Skeletal muscle satellite cell (primary cell): ENCODE measurements around the gene CDCA7. TPM values are rescaled to one million over a fixed set of nuclear protein-coding genes. Genes with fewer than 3 reads are reported as not detected.
A peak's percentile ranks its signal among the peaks of the same experiment; 100 is the strongest.
"Not testable (repeated sequence)": the region's sequence is repeated elsewhere in the genome, so short reads cannot be mapped to it uniquely, and the experiment has no call there.

Experiments used
- H3K27me3 ChIP-seq: 2 replicates; pipeline ENCODE4 v1.7.0; 2013; ENCODE audit warnings: low read length; ENCODE audit not compliant: control insufficient read depth, insufficient read depth
- H3K36me3 ChIP-seq: 2 replicates; pipeline ENCODE4 v1.7.0; 2013; ENCODE audit warnings: mild to moderate bottlenecking, control low read depth, low read length; ENCODE audit not compliant: insufficient read depth
- H3K4me1 ChIP-seq: 2 replicates; pipeline ENCODE4 v1.7.0; 2013; ENCODE audit warnings: low read length; ENCODE audit not compliant: control insufficient read depth, insufficient read depth
- H3K4me2 ChIP-seq: 2 replicates; pipeline ENCODE4 v1.7.0; 2013; ENCODE audit warnings: mild to moderate bottlenecking, low read length
- H3K4me3 ChIP-seq: 2 replicates; pipeline ENCODE4 v1.7.0; 2013; ENCODE audit warnings: low read length
- H3K9ac ChIP-seq: 2 replicates; pipeline ENCODE4 v1.7.0; 2013; ENCODE audit warnings: mild to moderate bottlenecking, low read depth, low read length, moderate library complexity
- H3K9me3 ChIP-seq: replicated peaks from 2 replicates; pipeline ENCODE4 v1.7.0; 2013; ENCODE audit warnings: mild to moderate bottlenecking, control low read depth, low read length
- total RNA-seq: library from RNA; depleted of rRNA; stranded (reverse); fragments of >200 nt; gene quantifications from 2 replicates; pipeline ENCODE4 v1.2.3, GENCODE V29; 2012; rRNA removed

CDCA7 gene
- total RNA-seq, result 13.9 and 14.0 TPM in 2 replicates

DNA sequence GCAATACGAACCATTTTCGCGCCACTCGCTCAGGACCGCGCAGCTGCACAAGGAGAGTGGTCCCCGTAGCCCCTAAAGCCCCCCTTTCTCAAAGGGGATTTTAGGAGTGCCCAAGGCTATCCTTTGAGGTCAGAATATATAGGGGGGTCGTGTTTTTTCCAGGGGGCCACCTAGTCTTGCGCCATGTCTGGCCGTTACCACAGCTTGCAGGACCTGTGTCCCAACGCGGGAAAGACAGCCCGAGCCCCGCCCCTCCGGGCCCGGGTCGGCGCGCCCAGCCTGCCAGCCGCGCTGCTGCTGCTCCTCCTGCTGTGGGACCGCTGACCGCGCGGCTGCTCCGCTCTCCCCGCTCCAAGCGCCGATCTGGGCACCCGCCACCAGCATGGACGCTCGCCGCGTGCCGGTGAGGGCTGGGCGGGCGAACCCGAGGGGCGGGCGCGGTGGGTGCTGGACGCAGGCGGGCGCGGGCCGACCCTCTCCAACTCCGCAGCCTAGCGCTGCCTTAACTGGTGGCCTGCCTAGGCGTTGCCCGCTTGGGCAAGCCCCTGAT lies at the start of gene CDCA7:
Gene CDCA7, plus strand, starts transcription at position 291 of the 550 bp plus-strand sequence. Its CDS starts 92 bp downstream, at position 383.
- peak within 1 kb of the TSS; percentile 87 for H3K4me2 ChIP-seq
- H3K4me1 ChIP-seq, result peaks cover 7% of the 10 kb centered on the region
- peak within 1 kb of the TSS; percentile 67 for H3K9ac ChIP-seq
- H3K36me3 ChIP-seq, result no peaks in the 10 kb centered on the region
- H3K4me3 ChIP-seq, result peak within 1 kb of the TSS; percentile 97
- no peaks in the 10 kb centered on the region for H3K9me3 ChIP-seq
- H3K27me3 ChIP-seq, result peaks cover 33% of the 10 kb centered on the region

DNA sequence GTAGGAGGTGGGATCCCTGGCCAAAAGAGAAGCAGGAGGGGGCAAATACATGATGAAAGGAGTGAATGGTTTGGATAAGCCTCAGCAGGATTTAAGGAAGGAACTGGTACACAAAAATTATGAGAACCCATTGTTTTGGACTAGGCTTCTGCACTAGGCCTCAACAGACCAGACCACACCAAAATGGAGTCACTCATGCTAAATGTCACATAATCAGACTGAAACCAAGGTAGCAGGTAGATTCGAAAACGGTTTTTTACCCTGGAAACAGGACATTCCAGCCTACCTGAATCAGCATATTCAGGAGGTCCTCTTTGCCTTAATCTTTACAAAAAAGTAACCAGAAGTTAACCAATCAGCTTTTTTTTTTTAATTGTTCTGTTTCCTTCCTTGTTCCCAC lies 49.4 kb upstream of the CDCA7 start:
- Histone ChIP-seq H3K4me2 (no peak overlapping the region), H3K27me3 (peaks cover 7% of the 10 kb centered on the region), H3K4me3 (no peak overlapping the region), H3K9me3 (no peaks in the 10 kb centered on the region), H3K4me1 (no peaks in the 10 kb centered on the region), H3K36me3 (no peaks in the 10 kb centered on the region), H3K9ac (no peak overlapping the region)

DNA sequence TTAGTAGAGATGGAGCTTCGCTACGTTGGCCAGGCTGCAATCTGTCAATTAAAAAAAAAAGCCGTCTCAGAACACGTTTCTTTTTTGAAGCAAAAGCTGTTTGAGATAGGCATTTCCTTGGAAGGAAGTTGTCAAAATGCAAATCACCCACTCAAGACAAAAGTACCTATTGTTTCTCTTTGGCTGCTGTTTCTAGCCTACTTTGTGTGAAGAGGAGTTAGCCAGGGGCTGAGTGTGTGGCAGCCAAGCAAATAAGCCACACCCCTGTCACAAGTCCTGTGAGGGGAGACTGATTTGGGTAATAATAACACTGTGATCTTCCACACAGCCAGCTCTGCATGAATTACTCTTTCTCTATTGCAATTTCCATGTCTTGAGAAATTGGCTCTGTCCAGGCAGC lies 47.4 kb upstream of the CDCA7 start:
- Histone ChIP-seq H3K9ac (no peak overlapping the region), H3K27me3 (peaks cover 7% of the 10 kb centered on the region), H3K4me2 (no peak overlapping the region), H3K36me3 (no peaks in the 10 kb centered on the region), H3K9me3 (no peaks in the 10 kb centered on the region), H3K4me1 (no peaks in the 10 kb centered on the region), H3K4me3 (no peak overlapping the region)

DNA sequence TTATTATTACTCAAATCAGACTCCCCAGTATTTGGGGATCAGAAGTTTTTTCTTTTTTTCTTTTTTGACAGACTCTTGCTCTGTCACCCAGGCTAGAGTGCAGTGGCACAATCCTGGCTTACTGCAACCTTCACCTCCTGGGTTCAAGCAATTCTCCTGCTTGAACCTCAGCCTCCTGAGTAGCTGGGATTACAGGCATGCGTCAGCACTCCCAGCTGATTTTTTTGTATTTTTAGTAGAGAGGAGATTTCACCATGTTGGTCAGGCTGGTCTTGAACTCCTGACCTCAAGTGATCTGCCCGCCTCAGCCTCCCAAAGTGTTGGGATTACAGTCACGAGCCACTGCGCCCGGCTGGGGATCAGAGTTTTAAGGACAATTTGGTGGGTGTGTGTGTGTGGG lies 45.3 kb upstream of the CDCA7 start:
- not testable (repeated sequence) for H3K36me3 ChIP-seq, H3K4me2 ChIP-seq, H3K9ac ChIP-seq, H3K4me3 ChIP-seq, H3K9me3 ChIP-seq, H3K4me1 ChIP-seq, H3K27me3 ChIP-seq

DNA sequence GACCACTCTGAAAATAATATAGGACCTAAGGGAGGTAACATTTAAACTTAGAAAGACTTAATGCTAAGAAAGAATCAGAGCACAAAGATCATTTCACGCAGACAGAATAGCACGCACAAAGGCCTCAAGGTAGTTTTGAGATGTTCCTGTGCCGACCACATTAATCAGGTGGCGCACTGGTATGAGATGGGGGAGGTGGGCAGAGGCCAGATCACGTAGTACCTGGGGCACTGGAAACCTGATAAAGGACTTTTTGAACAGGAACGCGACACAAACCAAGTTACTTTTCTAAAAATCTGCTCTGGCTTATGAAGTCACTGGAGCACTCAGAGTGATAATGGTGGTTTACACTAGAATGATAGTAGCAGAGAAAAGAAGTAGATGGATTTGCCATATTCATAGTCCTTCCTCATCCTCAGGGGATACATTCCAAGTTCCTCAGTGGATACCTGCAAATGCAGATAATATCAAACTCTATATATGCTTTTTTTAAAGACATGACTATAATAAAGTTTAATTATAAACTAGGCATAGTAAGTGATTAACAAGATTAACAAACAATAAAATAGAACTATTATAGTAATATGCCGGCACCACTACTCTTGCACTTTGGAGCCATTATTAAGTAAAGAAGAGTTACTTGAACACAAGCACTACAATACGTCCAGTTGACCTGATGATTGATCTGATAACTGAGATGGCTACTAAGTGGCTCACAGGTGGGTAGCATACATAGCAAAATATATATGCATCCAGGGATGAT lies 42.6 kb upstream of the CDCA7 start:
- Histone ChIP-seq H3K4me2 (no peak overlapping the region), H3K4me1 (no peaks in the 10 kb centered on the region), H3K4me3 (no peak overlapping the region), H3K36me3 (no peaks in the 10 kb centered on the region), H3K9me3 (no peaks in the 10 kb centered on the region), H3K9ac (no peak overlapping the region), H3K27me3 (peaks cover 7% of the 10 kb centered on the region)

DNA sequence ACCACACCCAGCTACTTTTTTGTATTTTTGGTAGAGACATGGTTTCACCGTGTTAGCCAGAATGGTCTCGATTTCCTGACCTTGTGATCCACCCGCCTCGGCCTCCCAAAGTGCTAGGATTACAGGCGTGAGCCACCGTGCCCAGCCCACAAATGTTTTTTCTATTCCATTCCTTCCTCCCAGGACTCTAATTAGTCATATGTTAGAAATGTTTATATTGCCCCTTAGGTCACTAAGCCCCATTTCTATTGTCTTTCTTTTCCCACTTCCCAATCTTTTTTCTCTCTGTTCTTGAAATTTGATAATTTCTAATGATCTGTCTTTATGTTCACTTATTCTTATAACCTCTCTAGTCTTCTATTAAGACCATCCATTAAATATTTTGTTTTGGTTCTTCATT lies 31.3 kb upstream of the CDCA7 start:
- Histone ChIP-seq H3K9ac (no peak overlapping the region), H3K4me3 (no peak overlapping the region), H3K9me3 (no peaks in the 10 kb centered on the region), H3K4me1 (no peaks in the 10 kb centered on the region), H3K36me3 (no peaks in the 10 kb centered on the region), H3K4me2 (no peak overlapping the region), H3K27me3 (peaks cover 8% of the 10 kb centered on the region)

DNA sequence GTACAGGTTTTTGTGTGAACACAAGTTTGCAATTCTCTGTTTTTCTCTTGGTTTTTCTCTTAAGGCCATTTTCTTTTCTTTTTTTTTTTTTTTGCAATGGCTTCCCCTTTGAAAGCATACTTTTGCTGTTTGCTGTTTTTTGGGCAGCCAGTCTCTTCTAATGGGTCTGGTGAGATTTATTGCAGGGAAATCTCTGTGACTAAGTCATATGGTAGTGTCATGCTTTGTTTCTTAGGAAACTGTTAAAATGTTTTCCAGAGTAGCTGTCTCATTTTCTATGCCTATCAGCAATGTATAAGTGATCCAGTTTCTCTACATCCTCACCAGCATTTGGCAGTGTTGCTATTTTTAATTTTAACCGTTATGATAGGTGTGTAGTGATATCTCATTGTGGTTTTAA lies 27.9 kb upstream of the CDCA7 start:
- H3K9me3 ChIP-seq, result peaks cover 3% of the 10 kb centered on the region
- H3K36me3 ChIP-seq, result no peaks in the 10 kb centered on the region

DNA sequence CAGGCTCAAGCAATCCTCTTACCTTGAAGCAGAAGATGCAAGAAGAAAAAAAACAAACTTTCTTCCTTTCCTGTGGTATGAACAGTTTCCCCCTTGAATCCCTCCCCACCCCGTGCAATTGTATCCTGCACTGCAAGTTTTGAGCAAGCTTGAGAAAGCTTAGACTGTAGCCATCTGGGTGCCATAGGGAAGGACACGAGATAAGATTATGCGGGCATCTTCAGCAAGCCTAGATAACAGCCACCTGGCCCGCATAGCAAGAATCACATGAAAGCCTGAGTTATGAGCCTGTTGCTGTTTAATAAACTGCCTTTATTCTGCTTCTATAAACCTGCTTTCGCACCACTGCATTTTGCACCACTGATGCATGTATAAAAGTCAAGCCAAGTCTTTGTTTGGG lies 27.3 kb upstream of the CDCA7 start:
- Histone ChIP-seq H3K9me3 (peaks cover 3% of the 10 kb centered on the region), H3K9ac (no peak overlapping the region), H3K4me2 (no peak overlapping the region)

More for the DNA sequence above, 27.9 kb upstream of the CDCA7 start:
- H3K4me3 ChIP-seq, result no peak overlapping the region
- no peaks in the 10 kb centered on the region for H3K4me1 ChIP-seq
- H3K27me3 ChIP-seq, result peaks cover 3% of the 10 kb centered on the region
- no peak overlapping the region for H3K9ac ChIP-seq
- H3K4me2 ChIP-seq, result no peak overlapping the region

DNA sequence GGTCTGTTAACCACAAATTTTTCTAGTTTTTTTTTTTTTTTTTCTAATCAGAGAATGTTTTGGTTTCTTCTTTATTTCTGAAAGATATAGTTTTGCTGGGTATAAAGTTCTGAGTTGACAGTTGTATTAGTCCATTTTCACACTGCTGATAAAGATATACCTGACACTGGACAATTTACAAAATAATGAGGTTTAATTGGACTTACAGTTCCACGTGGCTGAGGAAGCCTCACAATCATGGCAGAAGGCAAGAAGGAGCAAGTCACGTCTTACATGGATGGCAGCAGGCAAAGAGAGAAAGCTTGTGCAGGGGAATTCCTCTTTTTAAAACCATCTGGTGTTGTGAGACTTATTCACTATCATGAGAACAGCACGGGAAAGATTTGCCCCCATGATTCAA lies 21.7 kb upstream of the CDCA7 start:
- not testable (repeated sequence) for H3K9ac ChIP-seq, H3K36me3 ChIP-seq, H3K27me3 ChIP-seq, H3K4me3 ChIP-seq, H3K9me3 ChIP-seq, H3K4me2 ChIP-seq, H3K4me1 ChIP-seq

More for the DNA sequence above, 27.3 kb upstream of the CDCA7 start:
- Histone ChIP-seq H3K36me3 (no peaks in the 10 kb centered on the region), H3K4me3 (no peak overlapping the region), H3K27me3 (no peaks in the 10 kb centered on the region), H3K4me1 (no peaks in the 10 kb centered on the region)

DNA sequence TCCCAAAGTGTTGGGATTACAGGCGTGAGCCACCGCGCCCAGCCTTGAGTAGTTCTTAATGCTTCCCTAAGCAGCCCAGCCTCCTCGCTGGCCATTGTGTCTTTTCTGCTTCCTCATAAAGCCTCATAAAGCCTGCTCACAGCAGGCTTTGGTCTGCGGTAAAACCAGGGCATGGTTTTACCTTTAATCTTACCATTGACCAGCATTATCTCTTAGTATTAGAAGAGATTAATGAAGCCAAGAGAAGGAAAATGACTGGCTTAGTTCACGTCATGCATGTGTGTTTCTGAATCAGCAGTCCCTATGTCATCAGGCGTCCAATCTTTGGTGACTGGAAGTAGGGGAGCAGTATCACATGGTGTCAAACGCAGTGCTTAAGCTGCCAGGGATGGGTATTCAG lies 14.9 kb upstream of the CDCA7 start:
- Histone ChIP-seq H3K9me3 (no peaks in the 10 kb centered on the region), H3K4me1 (no peaks in the 10 kb centered on the region), H3K4me2 (no peak overlapping the region), H3K36me3 (no peaks in the 10 kb centered on the region), H3K27me3 (peaks cover 4% of the 10 kb centered on the region), H3K9ac (no peak overlapping the region), H3K4me3 (no peak overlapping the region)

DNA sequence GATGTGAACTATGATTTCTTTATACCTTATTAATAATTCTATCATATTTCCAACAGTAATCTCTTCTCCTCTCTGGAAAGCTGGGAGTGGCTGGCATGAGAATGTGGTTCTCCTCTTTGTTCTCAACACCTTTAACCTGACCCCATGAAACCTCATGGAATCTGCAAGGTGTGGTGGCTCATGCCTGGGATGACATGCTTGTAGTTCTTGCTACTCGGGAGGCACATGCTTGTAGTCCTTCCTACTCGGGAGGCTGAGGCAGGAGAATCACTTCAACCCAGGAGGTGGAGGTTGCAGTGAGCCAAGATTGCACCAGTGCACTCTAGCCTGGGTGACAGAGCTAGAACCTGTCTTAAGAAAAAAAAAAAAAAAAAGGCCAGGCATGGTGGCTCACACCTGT lies 10.8 kb upstream of the CDCA7 start:
- H3K4me2 ChIP-seq, result no peak overlapping the region
- no peaks in the 10 kb centered on the region for H3K4me1 ChIP-seq
- H3K36me3 ChIP-seq, result no peaks in the 10 kb centered on the region
- no peaks in the 10 kb centered on the region for H3K9me3 ChIP-seq
- no peaks in the 10 kb centered on the region for H3K27me3 ChIP-seq
- no peak overlapping the region for H3K4me3 ChIP-seq
- H3K9ac ChIP-seq, result no peak overlapping the region

DNA sequence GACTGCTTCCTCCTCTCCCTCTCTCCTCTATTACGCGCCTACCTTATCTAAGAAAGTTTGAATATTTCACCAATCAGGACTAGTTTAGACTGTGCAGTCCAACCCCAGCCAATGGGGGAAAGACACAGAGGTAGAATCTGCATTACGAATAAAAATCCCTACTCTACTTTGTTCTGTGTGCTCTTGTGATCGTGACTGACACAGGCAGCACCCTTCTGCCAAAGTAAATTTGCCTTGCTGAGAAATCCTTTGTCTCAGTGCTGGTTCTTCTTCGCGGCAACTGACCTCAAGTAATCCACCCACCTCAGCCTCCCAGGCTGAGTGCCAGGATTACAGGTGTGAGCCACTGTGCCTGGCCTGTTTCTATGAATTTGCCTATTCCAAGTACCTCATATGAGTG lies 8.6 kb upstream of the CDCA7 start:
- H3K9me3 ChIP-seq, result no peaks in the 10 kb centered on the region
- H3K27me3 ChIP-seq, result peaks cover 5% of the 10 kb centered on the region
- no peak overlapping the region for H3K4me2 ChIP-seq
- H3K4me1 ChIP-seq, result no peaks in the 10 kb centered on the region
- H3K9ac ChIP-seq, result no peak overlapping the region
- no peak overlapping the region for H3K4me3 ChIP-seq
- H3K36me3 ChIP-seq, result no peaks in the 10 kb centered on the region
